Occipital lobe (tissue), 2 donors: ENCODE results near the gene KRTAP16-1. TPM values are rescaled to one million over a fixed set of nuclear protein-coding genes. Genes with fewer than 3 reads are reported as not detected.
"Not testable (repeated sequence)": the region's sequence is repeated elsewhere in the genome, so short reads cannot be mapped to it uniquely, and the experiment has no call there.

Source experiments
- DNase-seq: peaks from one replicate; lab custom pipeline; 2025; lab: John Stamatoyannopoulos, UW
- total RNA-seq: library from RNA; depleted of rRNA; stranded (reverse); fragments of >200 nt; gene quantifications from one replicate; pipeline ENCODE4 v1.2.3, GENCODE V29; 2014

KRTAP16-1 gene
- total RNA-seq: not detected

GRCh38 chr17:41308918-41309359 lies at the start of gene KRTAP16-1:
TSS of gene KRTAP16-1 (minus strand) at chr17:41309309. CDS start at chr17:41309253, 56 bp downstream.
- DNase-seq: no peak

- no peak for DNase-seq
These were observed 45.4 kb upstream of the KRTAP16-1 start for GRCh38 chr17:41354536-41354935.

DNA sequence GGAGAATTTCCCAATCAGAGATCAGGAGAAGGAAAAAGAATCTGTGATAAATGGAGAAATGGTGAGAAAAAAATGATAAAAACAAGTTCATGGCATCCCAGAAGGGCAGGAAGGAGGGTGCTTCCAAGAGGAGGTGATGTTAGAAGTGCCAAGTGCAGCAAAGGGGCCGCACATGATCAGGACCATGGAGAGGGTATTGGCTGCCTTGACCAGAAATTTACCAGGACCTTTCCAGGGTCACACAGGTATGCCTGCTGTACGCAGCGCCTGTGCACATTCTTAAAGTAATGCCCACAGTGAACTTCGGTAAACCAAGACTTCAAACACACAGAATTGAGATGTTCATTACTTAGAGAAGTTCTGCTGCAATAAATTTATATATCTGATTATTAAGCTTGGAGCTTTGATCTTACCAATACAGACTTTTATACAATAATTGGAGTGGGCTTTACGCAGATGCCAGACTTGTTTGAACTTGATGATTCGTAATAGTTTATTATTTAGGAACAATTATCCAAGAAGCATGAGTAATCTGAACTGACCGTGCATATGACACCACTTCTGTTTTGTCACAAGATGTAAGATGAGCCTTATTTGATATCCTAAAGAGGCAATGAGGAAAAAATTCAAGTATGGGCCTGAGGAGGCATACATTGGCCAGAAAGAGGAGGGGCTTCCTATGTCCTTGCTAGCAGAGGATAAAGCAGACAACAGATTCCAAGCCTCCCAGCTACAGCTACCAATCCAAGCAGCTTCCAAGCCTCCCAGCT lies 43.7 kb upstream of the KRTAP16-1 start:
- no peak for DNase-seq

DNA sequence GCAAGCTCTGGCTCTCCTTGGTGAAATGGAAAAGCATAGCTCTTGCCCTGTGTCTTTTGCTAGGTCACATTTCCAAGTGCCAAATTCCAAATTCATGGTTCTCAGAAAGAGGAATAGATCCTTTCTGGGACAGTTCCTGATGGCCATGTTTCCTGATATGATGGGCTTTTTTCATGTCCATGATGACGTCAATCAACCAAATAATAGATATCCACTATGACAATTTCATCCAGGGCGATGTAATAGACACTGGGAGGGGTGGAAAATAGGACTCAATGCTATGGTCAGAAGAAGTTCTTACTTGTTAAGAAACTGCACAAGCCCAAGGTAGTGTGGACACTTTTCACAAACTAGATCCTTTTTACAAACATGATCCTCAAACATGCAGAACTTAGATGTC lies 42.1 kb upstream of the KRTAP16-1 start:
- no peak for DNase-seq

DNA sequence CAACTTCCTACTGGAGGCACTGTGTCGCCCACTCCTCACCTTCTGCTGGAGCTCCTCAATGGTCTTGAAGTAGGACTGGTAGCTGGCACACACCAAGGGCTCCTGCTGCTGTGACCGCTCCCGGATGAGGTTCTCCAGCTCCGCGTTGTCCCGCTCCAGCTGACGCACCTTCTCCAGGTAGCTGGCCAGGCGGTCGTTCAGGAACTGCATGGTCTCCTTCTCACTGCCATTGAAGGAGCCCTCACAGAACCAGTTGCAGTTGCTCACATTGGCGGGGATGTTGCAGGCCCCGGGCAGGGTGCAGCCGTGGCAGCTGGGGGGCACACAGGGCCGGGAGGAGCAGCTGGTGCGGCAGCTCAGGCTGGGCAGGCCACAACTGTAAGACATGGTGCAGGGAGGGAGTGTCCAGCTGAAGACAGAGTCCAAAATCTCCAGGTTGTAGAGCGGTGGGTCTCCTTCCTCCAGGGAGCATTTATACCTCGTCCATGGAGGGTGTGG lies 41.3 kb upstream of the KRTAP16-1 start, which contains the start of gene KRT33A:
TSS of gene KRT33A (minus strand) at position 448 of the 498 bp plus-strand sequence. CDS start at position 387, 61 bp downstream.
- DNase-seq: not testable (repeated sequence)

GRCh38 chr17:41347869-41348760 lies 39.0 kb upstream of the KRTAP16-1 start:
- no peak for DNase-seq

DNA sequence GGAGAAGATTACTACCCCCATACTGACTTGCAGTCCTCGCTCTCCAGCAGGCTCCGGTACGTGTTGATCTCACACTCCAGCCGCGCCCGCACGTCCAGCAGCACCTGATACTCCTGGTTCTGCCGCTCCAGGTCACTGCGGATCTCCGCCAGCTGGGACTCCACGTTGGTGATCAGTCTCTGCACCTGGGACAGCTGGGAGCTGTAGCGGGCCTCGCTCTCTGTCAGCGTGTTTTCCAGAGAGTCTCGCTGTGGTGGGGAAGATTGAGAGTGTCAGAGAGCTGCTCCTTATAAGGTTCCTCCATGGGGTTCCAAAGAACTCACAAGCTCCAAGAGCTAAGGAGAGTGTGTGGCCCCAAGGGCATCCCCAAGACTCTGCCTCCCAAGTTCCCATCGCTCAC lies 37.3 kb upstream of the KRTAP16-1 start:
- DNase-seq: not testable (repeated sequence)

- DNase-seq: no peak
These were observed 36.9 kb upstream of the KRTAP16-1 start for GRCh38 chr17:41345992-41346391.

DNA sequence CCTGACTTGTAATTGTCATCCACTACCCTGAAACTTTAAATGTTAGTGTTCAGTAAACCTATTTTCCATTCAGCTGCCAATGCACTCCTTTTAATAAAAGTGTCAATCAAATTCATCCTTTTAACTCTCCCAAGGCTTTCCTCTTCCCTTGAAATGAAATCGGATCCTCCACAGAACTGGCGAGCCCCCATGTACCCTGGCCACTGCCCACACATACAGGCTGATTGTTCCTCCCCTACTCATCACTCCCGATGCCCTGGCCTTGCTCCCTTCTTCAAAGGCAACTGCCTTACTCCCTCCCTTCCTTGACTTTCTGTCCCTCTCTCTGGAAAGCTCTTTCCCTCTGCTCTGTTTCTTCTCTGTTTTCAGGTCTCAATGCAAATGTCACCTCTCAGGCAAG lies 33.9 kb upstream of the KRTAP16-1 start:
- no peak for DNase-seq

DNA sequence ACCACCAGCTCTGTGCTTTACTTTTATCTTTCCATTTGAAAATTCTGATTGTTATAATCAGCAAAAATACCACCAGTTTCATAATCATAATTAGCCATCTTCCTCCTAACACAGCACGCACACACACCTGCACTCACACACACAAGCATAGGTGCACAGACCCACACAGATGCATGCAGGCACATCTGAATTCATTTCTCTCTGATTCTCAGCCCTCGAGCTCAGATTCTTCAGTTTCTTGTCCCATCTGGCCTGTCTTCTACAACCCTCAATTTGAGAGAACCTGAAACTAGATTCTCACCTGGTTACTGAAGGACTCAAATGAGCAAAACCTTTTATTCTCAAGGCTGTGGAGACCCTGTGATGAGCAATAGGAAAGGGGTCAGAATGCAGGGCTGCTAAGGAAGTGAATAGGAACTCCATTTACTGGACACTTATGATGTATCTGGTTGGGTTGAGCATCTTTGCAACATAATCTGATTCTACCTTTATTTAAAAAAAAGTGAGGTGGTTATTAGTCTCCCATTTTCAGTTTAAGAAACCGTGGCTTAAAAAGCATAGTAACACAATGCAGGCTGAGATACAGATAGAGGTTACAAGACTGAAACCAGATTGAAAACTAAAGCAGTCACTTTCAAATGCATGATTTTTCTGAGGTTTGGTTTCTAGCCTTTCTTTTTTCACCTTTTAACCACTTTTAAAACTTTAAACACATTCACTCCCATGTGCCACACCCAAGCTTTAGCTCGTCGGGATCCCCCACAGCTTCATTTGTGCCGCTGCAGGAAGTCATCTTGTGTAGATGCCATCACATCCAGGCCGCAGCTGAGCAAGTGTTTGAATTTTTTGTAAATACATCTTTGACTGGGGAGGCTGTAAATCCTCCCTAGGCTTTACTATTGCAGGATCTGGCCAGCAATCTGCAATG lies 32.1 kb upstream of the KRTAP16-1 start:
- DNase-seq: no peak

DNA sequence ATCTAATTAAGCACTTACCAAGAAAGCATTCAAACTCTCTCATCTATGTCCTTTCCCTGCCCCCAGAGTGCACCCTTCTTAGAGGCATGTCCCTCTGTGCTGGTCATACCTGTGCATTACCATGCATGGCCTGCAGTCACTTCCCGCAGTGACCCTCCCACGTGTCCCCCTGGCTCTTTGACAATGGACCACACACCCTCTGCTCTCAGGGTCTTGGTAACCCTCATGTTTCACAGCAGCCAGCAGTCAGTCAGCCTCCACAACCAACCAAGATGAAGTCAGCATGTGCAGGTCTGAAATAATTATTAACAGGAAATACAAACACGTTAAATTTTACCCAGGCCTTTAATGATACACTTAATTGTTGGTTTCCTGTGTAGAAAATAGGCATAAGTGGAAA lies 31.4 kb upstream of the KRTAP16-1 start:
- DNase-seq: no peak

DNA sequence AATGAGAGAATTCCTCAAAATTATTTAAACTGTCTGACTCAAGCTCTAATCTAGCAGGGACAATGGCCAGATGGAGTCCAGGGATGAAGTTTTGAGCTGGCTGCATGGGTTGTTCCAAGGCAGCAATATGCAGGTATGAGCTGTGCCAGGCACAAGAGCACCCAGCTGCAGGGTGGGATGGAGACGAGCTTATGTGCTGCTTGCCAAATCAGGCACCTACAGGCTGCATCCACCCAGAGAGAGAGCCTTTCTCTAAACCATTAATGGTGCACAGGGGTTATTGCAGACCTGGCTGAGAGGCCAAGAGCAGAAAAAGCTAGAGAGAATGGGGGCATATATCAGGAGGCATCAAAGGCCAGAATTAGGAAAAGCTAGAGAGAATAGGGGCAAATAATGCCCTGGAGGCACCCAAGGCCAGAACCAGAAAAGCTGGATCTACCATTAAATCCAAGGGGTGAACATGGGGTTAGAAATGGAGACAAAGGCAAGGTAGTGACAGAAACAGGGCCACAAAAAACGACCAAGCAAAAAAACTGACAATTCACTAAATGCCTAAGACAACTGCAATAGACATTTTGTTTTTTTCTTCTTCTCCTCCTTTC lies 30.6 kb upstream of the KRTAP16-1 start:
- DNase-seq: no peak

DNA sequence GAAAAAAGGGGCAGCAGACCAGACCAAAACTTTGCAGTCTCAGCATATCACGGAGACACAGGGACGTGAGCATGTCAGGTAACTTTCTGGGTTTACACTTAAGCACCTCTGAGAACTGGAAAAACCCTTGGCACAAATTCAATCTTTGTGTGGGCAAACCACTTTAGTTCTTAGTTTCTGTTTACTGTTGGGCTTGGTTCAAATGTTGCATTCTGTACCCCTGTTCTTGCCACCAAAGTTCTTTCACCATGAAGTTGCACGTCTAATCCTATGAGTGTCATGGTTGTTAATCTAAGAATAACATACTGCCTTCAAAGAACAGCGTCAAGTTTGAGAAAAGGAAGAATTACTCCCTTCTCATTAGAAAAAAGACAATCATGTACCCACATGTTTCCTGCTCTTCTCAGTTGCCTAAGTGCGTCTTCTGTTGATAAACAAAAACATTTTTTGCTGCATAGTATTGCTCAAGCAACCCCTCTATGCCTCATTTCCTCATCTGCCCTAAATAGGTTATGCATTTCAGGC lies 29.9 kb upstream of the KRTAP16-1 start:
- DNase-seq: no peak

GRCh38 chr17:41335747-41336146 lies 26.6 kb upstream of the KRTAP16-1 start:
- no peak for DNase-seq

DNA sequence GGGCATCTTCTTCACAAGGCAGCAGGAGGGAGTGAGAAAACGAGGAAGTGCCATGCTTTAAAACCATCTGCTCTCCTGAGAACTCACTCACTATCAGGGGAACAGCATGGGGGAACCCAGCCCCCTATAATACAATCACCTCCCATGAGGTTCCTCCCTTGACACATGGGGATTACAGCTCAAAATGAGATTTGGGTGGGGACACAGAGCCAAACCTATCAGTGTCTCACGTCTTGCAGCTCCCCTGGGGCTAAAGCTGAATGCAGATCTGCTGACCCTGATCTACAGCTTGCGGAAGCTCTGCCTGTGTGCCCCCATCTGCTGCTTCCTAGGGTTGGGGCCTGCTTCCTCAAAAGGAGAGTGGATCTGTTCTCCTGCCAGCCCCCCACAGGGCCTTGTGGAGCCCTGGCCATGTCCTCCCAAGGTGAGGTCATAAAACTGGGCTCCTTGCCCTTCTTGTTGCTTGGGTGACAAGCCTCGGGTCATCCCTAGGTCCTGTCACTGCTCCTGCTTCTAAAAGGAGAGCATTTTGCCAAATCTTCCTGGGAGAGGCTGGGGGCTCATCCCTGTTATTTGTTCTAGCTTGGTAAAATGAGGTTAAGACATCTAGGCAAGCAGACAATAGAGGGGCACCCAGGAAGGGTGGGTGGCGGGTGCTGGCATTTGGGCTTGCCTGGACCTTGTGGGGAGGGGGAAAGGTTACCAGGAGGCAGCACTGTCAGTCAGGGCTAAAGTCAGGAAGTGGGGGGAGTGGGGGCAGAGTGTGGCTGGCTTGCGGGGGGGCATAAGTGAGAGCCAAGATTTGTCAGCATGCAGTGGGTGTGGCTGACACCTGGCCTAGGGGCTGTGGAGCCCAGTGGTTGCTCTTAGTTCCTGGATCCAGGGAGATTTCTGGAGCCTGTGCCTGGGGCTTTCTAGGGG lies 25.5 kb upstream of the KRTAP16-1 start:
- DNase-seq: no peak

- no peak for DNase-seq
These were observed 24.7 kb upstream of the KRTAP16-1 start for GRCh38 chr17:41333836-41334235.

GRCh38 chr17:41333098-41333497 lies 24.0 kb upstream of the KRTAP16-1 start:
- DNase-seq: no peak

- DNase-seq: no peak
These were observed 23.1 kb upstream of the KRTAP16-1 start for GRCh38 chr17:41332239-41332638.

GRCh38 chr17:41331606-41332005 lies 22.5 kb upstream of the KRTAP16-1 start:
- no peak for DNase-seq
